Uterus (tissue), 4 donors: Measurements from ENCODE around the gene AIFM3. TPM values are rescaled to one million over a fixed set of nuclear protein-coding genes. Genes with fewer than 3 reads are reported as not detected.

Experiments
- DNase-seq, 2 donors: peaks; one replicate each; pipeline ENCODE4 v3.0.0-alpha.2; 2019 to 2020
- H3K27ac ChIP-seq, 2 donors: fragments of 200-600 bp; sonication (generic); 1 replicate in 1 of 2; 2 replicates in 1 of 2; pipeline ENCODE4 v1.5.1; 2016 to 2018
- H3K27me3 ChIP-seq, 2 donors: fragments of 200-600 bp; sonication (generic); one replicate each; pipeline ENCODE4 v1.5.1; 2018 to 2019; ENCODE audit warnings: control low read depth in 1 of 2
- H3K36me3 ChIP-seq, 2 donors: fragments of 200-600 bp; sonication (generic); one replicate each; pipeline ENCODE4 v1.5.1; 2019; ENCODE audit warnings: control low read depth in 1 of 2
- H3K4me1 ChIP-seq, 2 donors: fragments of 200-600 bp; sonication (generic); one replicate each; pipeline ENCODE4 v1.5.1; 2018 to 2019; ENCODE audit warnings: control low read depth in 1 of 2
- H3K4me3 ChIP-seq, 2 donors: fragments of 200-600 bp; sonication (generic); 1 replicate in 1 of 2; 2 replicates in 1 of 2; pipeline ENCODE4 v1.5.1; 2018 to 2019; ENCODE audit warnings: mild to moderate bottlenecking in 1 of 2
- H3K9me3 ChIP-seq, 2 donors: fragments of 200-600 bp; sonication (generic); one replicate each; pipeline ENCODE4 v1.5.1; 2019; ENCODE audit warnings: control low read depth in 1 of 2
- CTCF ChIP-seq, 4 experiments: fragments of 200-600 bp in 2 of 4; fragments of 450-650 bp in 2 of 4; sonication (generic) in 2 of 4; IDR thresholded peaks; one replicate each; pipeline ENCODE4 v1.5.1; 2016 to 2019; ENCODE audit warnings: antibody characterized with exemption in 4 of 4, mild to moderate bottlenecking in 2 of 4, moderate library complexity in 1 of 4
- POLR2A ChIP-seq, 2 donors: fragments of 450-650 bp; IDR thresholded peaks; one replicate each; pipeline ENCODE4 v1.6.1; 2016; ENCODE audit warnings: antibody characterized with exemption in 2 of 2, mild to moderate bottlenecking in 1 of 2, moderate library complexity in 1 of 2
- intact Hi-C: fragments of 100-400 bp; cut with DNase I; formaldehyde crosslinking; loops from one replicate; pipeline ENCODE4 v1.15.1; 2023; ENCODE audit warnings: low total_unique reads
- total RNA-seq, 4 donors: library from RNA; depleted of rRNA in 3 of 4; stranded (reverse); fragments of >200 nt in 3 of 4; gene quantifications; one replicate each; pipeline versions ENCODE4 v1.1.0 to v1.2.4, GENCODE V29; 2014 to 2023
- donor health status: DM: yes; HTN: yes; CAD: no.

Gene AIFM3
- total RNA-seq, 4 donors from 2014 or later: 3.2 to 3.4 TPM; not detected in 2

GRCh38 chr22:21020802-21021429 is 53.9 kb downstream of the AIFM3 start:
- intact Hi-C loops: no loop called here
- H3K9me3 ChIP-seq: no peaks in the 10 kb centered on the region
- H3K36me3 ChIP-seq: no peaks in the 10 kb centered on the region
- DNase-seq: no peak
- no peak for TF ChIP-seq CTCF (IDR thresholded peaks at IDR 0.05)
- TF ChIP-seq POLR2A (IDR thresholded peaks at IDR 0.05): no peak
- H3K4me3 ChIP-seq: no peak overlapping the region
- no peak overlapping the region for H3K27ac ChIP-seq
- no peaks in the 10 kb centered on the region for H3K27me3 ChIP-seq
- no peaks in the 10 kb centered on the region for H3K4me1 ChIP-seq

- Histone ChIP-seq H3K27ac (no peak overlapping the region), H3K4me1 (no peaks in the 10 kb centered on the region), H3K9me3 (no peaks in the 10 kb centered on the region), H3K4me3 (no peak overlapping the region), H3K36me3 (no peaks in the 10 kb centered on the region), H3K27me3 (no peaks in the 10 kb centered on the region)
- intact Hi-C loops: no loop called here
- no peak for DNase-seq
- TF ChIP-seq POLR2A (IDR thresholded peaks at IDR 0.05): no peak
- TF ChIP-seq CTCF (IDR thresholded peaks at IDR 0.05): no peak
These were observed 55.5 kb downstream of the AIFM3 start for GRCh38 chr22:21022507-21022906.

- no peaks in the 10 kb centered on the region for H3K36me3 ChIP-seq
- no peaks in the 10 kb centered on the region for H3K27me3 ChIP-seq
- no peak for DNase-seq
- no peaks in the 10 kb centered on the region for H3K9me3 ChIP-seq
- H3K27ac ChIP-seq: no peak overlapping the region
- H3K4me3 ChIP-seq: no peak overlapping the region
- H3K4me1 ChIP-seq: no peaks in the 10 kb centered on the region
- intact Hi-C loops: no loop called here
- no peak for TF ChIP-seq CTCF (IDR thresholded peaks at IDR 0.05)
- TF ChIP-seq POLR2A (IDR thresholded peaks at IDR 0.05): no peak
These were observed 56.0 kb downstream of the AIFM3 start for GRCh38 chr22:21022955-21023614.

GRCh38 chr22:21025266-21025665 is 58.2 kb downstream of the AIFM3 start:
- Histone ChIP-seq H3K4me1 (no peaks in the 10 kb centered on the region), H3K27me3 (no peaks in the 10 kb centered on the region), H3K36me3 (no peaks in the 10 kb centered on the region), H3K9me3 (no peaks in the 10 kb centered on the region), H3K4me3 (no peak overlapping the region), H3K27ac (no peak overlapping the region)
- TF ChIP-seq POLR2A (IDR thresholded peaks at IDR 0.05): no peak
- TF ChIP-seq CTCF (IDR thresholded peaks at IDR 0.05): no peak
- DNase-seq: no peak
- intact Hi-C loops: no loop called here
